ENCODE results near the gene HNF1B.

Gene HNF1B

GRCh38 chr17:37640015-37640414 is 104.8 kb downstream of the HNF1B start:
- peaks cover 5% of the 10 kb centered on the region; the same call in 1 of the 2 replicates for H3K27me3 ChIP-seq (ENCODE audit: control insufficient read depth, low read length)
- TF ChIP-seq EZH2phosphoT487 (IDR thresholded peaks at IDR 0.05; ENCODE audit: borderline replicate concordance, low read length) (no peak), CTCF (IDR thresholded peaks at IDR 0.05; ENCODE audit: low read depth, low read length, poor library complexity, severe bottlenecking) (no peak)
- no peak overlapping the region for H3K4me3 ChIP-seq (ENCODE audit: low read length)
- no peaks in the 10 kb centered on the region for H3F3A ChIP-seq (ENCODE audit: control insufficient read depth, insufficient read depth)
- H3K27ac ChIP-seq (ENCODE audit: low read depth, low read length) = no peak overlapping the region
- H3K79me2 ChIP-seq (ENCODE audit: control insufficient read depth, low read length) = peaks cover 59% of the 10 kb centered on the region
- H3K9me2 ChIP-seq (replicated peaks; ENCODE audit: control insufficient read depth, low read length) = no peaks in the 10 kb centered on the region
- H3K4me2 ChIP-seq (ENCODE audit: low read length) = no peak overlapping the region
- no peaks in the 10 kb centered on the region for H3K9me3 ChIP-seq (ENCODE audit: control insufficient read depth, insufficient read depth, low read length)
- H3K4me1 ChIP-seq (ENCODE audit: control insufficient read depth, low read length) = peaks cover 22% of the 10 kb centered on the region
- peaks cover 59% of the 10 kb centered on the region for H3K36me3 ChIP-seq (ENCODE audit: control insufficient read depth, low read length)
- no peaks in the 10 kb centered on the region for H4K20me1 ChIP-seq (ENCODE audit: control insufficient read depth, insufficient read depth, low read depth, low read length)

GRCh38 chr17:37637956-37638355 is 106.9 kb downstream of the HNF1B start:
- no peak for TF ChIP-seq CTCF (IDR thresholded peaks at IDR 0.05; ENCODE audit: low read depth, low read length, poor library complexity, severe bottlenecking)
- TF ChIP-seq EZH2phosphoT487 (IDR thresholded peaks at IDR 0.05; ENCODE audit: borderline replicate concordance, low read length) = no peak
- peaks cover 59% of the 10 kb centered on the region for H3K36me3 ChIP-seq (ENCODE audit: control insufficient read depth, low read length)
- H3K4me3 ChIP-seq (ENCODE audit: low read length) = no peak overlapping the region
- H3K79me2 ChIP-seq (ENCODE audit: control insufficient read depth, low read length) = peaks cover 56% of the 10 kb centered on the region
- H3K9me3 ChIP-seq (ENCODE audit: control insufficient read depth, insufficient read depth, low read length) = no peaks in the 10 kb centered on the region
- H3K27ac ChIP-seq (ENCODE audit: low read depth, low read length) = no peak overlapping the region
- no peaks in the 10 kb centered on the region for H3K9me2 ChIP-seq (replicated peaks; ENCODE audit: control insufficient read depth, low read length)
- no peaks in the 10 kb centered on the region for H3F3A ChIP-seq (ENCODE audit: control insufficient read depth, insufficient read depth)
- no peaks in the 10 kb centered on the region for H3K27me3 ChIP-seq (ENCODE audit: control insufficient read depth, low read length)
- no peaks in the 10 kb centered on the region for H4K20me1 ChIP-seq (ENCODE audit: control insufficient read depth, insufficient read depth, low read depth, low read length)
- H3K4me2 ChIP-seq (ENCODE audit: low read length) = no peak overlapping the region
- H3K4me1 ChIP-seq (ENCODE audit: control insufficient read depth, low read length) = peaks cover 16% of the 10 kb centered on the region

Measured in DOHH2 (cell line).